HG03095 (cell line): ENCODE data around the gene CST7.
A peak's percentile ranks its signal among the peaks of the same experiment; 100 is the strongest.

Experiments
- ATAC-seq: cut with Tn5 transposase; IDR thresholded peaks from one replicate; pipeline ENCODE4 v1.9.1; 2021; ENCODE audit warnings: moderate library complexity; ENCODE audit not compliant: unreplicated experiment

CST7 gene

DNA sequence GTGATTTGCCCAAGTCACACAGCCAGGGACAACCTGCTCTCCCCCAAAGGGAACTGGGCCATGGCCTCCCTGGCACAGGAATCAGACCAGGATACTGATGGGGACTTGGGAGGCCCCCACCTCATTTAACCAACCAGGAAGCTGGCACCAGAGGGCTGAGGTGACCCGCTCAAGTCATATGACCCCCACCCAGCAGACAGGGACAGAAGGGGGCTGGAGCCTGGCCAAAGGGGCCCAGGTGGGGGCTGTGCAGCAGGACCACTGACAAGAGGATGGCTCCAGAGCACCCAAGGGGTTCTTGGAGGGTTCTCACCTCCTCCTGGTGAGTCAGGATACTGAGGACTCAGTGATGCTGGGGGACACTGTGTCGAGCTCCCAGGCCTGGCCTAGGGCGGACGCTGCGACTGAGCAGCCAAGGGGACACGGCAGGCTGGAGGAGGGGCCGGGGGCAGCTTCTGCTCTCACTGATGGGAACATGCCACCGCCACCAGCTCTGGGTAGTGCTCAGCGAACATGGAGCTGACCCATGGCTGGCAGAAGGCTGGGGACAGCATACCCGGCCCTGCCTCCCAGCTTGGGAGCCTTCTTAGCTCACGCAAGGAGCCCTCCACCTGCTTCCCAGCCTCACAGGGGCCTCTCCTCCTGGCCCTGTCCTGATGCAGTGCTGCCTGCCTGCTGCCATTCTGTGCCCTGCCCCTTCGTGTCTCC, 1.2 kb downstream of the CST7 start:
- no peak for ATAC-seq

DNA sequence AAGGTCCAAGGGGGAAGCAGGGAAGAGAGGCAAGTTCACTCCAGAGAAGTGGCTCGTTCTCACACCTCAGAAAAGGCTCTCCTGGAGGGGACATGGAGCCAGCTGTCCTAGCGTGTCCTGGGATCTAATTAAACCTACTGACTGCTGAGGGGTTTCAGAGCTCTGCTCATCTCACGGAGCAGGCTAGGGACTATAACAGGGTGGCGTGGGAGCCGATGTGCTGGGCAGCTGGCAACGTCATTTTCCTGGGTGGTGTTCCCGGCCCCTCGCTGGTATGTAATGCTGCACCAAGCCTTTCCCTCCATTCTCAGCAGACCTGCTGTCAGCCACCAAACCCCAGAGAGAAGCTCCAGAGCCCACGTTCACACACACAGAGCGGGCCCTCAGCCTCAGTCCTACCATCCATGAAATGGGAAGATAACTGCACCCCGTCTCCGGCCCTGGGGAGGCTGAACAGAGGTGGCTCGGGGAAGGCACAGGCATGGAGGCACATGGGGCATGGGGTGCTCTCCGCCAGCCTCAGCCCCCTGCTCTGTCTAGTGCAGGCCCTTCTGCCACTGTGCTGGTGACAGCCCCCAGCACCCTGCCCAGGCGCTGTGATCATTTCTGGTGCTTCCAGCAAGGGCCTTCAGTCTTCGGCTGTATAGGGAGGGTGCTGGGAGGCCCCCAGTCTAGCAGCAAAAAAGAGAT, 1.9 kb downstream of the CST7 start:
- ATAC-seq = no peak

- no peak for ATAC-seq
Measured at GRCh38 chr20:24951536-24952083, 2.5 kb downstream of the CST7 start.

- no peak for ATAC-seq
Measured at GRCh38 chr20:24952376-24953208, 3.5 kb downstream of the CST7 start.

GRCh38 chr20:24953209-24953575, 4.1 kb downstream of the CST7 start:
- ATAC-seq = no peak

- ATAC-seq = no peak
Measured at GRCh38 chr20:24953621-24954133, 4.6 kb downstream of the CST7 start.

DNA sequence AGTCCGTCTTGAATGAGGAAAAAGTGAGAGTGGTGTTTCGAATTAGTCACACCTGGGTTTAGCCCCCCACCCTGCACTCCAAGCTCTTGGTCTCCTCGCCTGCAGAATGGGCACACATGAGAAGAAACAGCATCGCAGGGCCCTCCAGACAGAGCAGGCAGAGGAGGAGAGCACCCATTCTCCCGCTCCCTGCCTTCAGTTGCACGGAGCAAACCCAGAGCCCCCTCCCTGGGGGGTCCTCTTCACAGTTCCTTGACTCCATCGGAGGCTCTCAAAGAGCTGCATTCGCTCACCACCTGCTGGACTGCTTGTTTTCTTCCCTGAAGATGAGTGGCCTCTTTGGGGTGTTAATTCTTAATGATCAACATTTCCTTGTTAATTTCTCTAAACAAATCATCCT, 5.1 kb downstream of the CST7 start:
- ATAC-seq = no peak

- ATAC-seq = no peak
Measured at GRCh38 chr20:24954566-24954965, 5.5 kb downstream of the CST7 start.

GRCh38 chr20:24955045-24955444, 6.0 kb downstream of the CST7 start:
- peak; percentile 88 for ATAC-seq

- no peak for ATAC-seq
Measured at GRCh38 chr20:24956001-24956841, 7.2 kb downstream of the CST7 start.

DNA sequence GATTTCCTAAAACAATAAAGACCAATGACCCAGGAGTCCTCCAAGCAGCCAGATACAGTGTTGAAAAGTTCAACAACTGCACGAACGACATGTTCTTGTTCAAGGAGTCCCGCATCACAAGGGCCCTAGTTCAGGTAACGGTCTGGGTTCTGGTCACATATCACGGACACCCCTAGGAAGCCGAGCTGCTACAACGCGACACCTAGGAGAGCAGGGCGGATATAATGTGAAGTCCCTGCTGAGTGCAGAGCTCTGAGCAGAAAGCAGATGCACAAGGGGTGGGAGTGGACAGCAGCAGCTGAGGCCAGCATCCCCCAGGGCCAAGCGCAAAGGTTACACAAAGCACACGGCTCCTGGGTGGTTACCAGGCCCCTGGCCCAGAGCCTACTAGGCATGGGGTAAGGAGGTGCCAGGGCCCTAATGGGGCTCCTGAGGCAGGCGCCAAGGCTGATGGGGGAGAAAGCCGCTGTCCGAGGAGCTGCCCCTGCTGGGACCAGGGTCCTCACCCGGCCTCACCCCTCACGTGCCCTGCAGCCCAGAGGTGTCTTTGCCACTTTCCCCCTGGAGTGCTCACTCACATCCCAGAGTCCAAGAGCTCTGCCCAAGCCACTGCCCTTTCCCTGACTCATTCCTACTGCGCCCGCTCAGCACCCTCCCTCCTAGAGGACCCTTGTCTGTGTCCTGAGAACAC, 8.4 kb downstream of the CST7 start:
- no peak for ATAC-seq

GRCh38 chr20:24958506-24959385, 9.7 kb downstream of the CST7 start:
- no peak for ATAC-seq

DNA sequence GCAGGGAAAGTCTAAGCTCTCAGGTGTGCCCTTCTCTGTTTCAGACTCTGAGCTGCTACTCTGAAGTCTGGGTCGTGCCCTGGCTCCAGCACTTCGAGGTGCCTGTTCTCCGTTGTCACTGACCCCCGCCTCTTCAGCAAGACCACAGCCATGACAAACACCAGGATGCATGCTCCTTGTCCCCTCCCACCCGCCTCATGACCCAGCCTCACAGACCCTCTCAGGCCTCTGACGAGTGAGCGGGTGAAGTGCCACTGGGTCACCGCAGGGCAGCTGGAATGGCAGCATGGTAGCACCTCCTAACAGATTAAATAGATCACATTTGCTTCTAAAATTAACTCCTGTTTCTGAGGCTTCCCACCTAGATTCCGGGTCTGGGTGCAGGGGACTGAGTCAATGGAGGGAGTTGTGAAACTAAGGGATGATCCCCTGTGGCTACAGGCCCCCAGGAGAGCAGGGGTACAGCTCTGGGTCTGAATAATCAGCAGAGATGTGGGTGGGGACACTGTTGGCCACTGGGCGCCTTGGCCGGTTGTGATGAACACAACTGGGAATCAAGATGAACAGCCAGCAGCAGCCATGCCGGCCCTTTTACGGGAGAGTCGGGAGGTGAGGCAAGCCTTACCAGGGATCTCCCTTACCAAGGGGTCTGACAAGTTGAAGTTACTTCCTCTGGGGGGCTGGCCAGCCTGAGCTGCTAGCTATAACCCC, 10.7 kb downstream of the CST7 start:
- no peak for ATAC-seq

DNA sequence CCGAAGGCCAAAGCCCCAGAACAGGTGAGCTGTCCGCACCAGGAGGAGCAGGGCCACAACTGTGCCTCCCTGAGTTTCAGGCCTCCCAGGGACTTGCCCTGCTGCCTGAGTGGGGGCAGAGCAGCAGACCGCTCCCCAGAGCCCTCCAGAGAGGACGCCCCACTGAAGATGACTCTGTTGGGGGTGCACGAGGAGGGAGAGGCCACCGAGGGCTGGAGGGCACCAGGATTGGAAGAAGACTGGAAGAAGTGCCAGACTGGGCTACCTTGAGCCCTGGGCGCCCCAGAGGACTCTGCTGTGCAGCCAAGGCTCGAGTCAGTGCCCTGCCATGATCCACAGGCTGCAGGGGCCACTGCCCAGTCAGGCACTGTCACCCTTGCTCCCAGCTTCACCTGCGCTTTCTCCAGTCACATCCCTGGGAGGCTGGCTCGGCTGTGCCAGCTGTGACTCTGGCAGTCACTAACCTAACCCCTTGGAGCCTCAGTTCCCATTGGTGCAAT, 11.3 kb downstream of the CST7 start:
- ATAC-seq = no peak

DNA sequence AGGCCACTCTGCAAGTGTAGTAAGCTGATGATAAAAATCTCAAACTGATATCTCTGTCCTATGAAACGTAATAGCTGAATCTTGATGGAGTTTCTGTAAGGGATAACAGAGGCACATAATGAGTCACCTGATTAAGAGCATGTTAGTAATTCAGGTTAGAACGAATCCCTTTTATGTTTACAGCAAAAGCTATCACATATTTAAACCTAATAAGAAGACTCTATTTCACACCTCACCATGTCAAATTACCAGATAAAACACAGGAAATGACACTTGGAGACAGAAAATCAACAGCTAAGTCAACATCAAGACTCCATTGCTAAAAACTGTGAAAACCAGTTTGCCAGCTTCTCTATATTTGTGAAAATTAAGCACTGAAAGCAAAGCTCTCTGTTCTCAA, 11.8 kb downstream of the CST7 start:
- ATAC-seq = no peak

- ATAC-seq = no peak
Measured at GRCh38 chr20:24961384-24962181, 12.5 kb downstream of the CST7 start.

DNA sequence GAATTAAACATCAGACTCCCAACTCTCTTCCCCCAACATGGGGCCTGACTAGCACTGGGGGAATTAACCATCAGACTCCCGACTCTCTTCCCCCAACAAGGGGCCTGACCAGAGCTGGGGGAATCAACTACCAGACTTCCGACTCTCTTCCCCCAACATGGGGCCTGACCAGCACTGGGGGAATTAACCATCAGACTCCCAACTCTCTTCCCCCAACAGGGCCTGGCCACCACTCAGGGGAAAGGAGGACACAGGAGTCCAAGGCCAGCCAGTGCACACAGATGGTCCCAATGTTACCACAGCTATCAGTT, 13.1 kb downstream of the CST7 start:
- no peak for ATAC-seq
